GM06990 (cell line): Measurements from ENCODE around the gene DENND10.
"Not testable (repeated sequence)": the region's sequence is repeated elsewhere in the genome, so short reads cannot be mapped to it uniquely, and the experiment has no call there.

Experiments used
- DNase-seq: peaks from one replicate; pipeline ENCODE4 v3.0.0-alpha.2; 2011; ENCODE audit not compliant: insufficient read length; ENCODE audit errors: extremely low read depth
- H3K27me3 ChIP-seq: replicated peaks from 2 replicates; pipeline ENCODE4 v1.6.0; 2011; ENCODE audit warnings: low read length; ENCODE audit not compliant: control insufficient read depth, insufficient read depth
- H3K36me3 ChIP-seq: 2 replicates; pipeline ENCODE4 v1.5.1; 2011; ENCODE audit warnings: low read length; ENCODE audit not compliant: control insufficient read depth, insufficient read depth
- H3K4me3 ChIP-seq: replicated peaks from 2 replicates; pipeline ENCODE4 v1.5.1; 2011; ENCODE audit warnings: low read depth, mild to moderate bottlenecking, control low read depth, low read length
- CTCF ChIP-seq: IDR thresholded peaks from 2 replicates; pipeline ENCODE4 v1.5.1; 2011; ENCODE audit warnings: low read length, control low read depth, mild to moderate bottlenecking, inconsistent platforms; ENCODE audit not compliant: insufficient read depth, poor library complexity, severe bottlenecking

Gene DENND10

GRCh38 chr10:119103241-119103902 is 541 bp upstream of the DENND10 start:
- H3K4me3 ChIP-seq: no peak overlapping the region
- DNase-seq: no peak
- no peaks in the 10 kb centered on the region for H3K27me3 ChIP-seq
- H3K36me3 ChIP-seq: no peaks in the 10 kb centered on the region; the same call in 1 of the 2 replicates
- TF ChIP-seq CTCF: no peak

GRCh38 chr10:119104654-119105015 is 722 bp downstream of the DENND10 start:
- peak overlapping the region; percentile 68 for H3K4me3 ChIP-seq
- DNase-seq: peak; percentile 39
- no peaks in the 10 kb centered on the region for H3K27me3 ChIP-seq
- no peak for TF ChIP-seq CTCF
- H3K36me3 ChIP-seq: no peaks in the 10 kb centered on the region; the same call in 1 of the 2 replicates

DNA sequence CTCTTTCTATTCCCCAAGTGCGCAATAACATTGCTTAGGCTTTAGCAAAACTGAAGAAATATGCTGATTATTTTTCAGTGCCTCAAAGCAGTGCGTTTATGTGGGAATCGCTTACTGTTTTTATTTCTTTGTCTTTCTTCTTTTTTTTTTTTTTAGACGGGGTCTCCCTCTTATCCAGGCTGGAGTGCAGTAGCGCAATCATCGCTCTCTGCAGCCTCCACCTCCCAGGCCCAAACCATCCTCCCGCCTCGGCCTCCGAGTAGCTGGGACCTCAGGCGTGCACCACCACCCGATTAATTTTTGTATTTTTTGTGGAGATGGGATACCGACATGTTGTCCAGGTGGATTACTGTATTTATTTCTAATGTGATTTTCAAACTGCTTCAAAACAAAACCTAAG is 1.2 kb downstream of the DENND10 start:
- no peak for TF ChIP-seq CTCF
- no peaks in the 10 kb centered on the region; the same call in 1 of the 2 replicates for H3K36me3 ChIP-seq
- H3K27me3 ChIP-seq: no peaks in the 10 kb centered on the region
- H3K4me3 ChIP-seq: peak overlapping the region; percentile 68
- DNase-seq: no peak

- not testable (repeated sequence) for DNase-seq, H3K36me3 ChIP-seq, H3K27me3 ChIP-seq, H3K4me3 ChIP-seq
Measured at GRCh38 chr10:119105899-119106298, 2.0 kb downstream of the DENND10 start.

GRCh38 chr10:119107106-119107505 is 3.2 kb downstream of the DENND10 start:
- H3K4me3 ChIP-seq, DNase-seq, H3K36me3 ChIP-seq, H3K27me3 ChIP-seq: not testable (repeated sequence)

- not testable (repeated sequence) for H3K36me3 ChIP-seq, H3K4me3 ChIP-seq, DNase-seq, H3K27me3 ChIP-seq
Measured at GRCh38 chr10:119107771-119108170, 3.9 kb downstream of the DENND10 start.

DNA sequence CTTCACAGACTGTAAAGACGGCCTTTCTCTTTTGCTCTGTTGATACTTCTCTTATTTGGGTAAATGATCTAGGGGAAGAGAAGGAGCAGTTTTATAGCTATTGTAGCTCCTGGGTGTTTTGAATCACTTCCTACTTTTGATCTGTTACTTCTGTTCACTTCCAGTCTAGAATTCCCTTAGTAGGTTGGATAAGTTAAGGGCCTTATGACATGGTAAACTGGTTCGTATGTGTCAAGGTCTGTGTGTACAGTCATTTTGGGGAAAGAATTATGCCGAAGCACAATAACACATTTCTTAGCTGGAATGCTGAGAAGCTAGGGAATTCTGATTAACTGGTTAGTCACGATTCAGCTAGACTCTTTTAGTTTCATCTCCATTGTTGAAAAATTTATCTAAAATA is 8.1 kb downstream of the DENND10 start:
- DNase-seq: no peak
- peaks cover 3% of the 10 kb centered on the region for H3K36me3 ChIP-seq
- H3K4me3 ChIP-seq: no peak overlapping the region
- TF ChIP-seq CTCF: no peak
- no peaks in the 10 kb centered on the region for H3K27me3 ChIP-seq
